H1 (cell line): Measurements from ENCODE around the gene CHST9. TPM values are rescaled to one million over a fixed set of nuclear protein-coding genes. Genes with fewer than 3 reads are reported as not detected.

Experiments
- CHD7 ChIP-seq: fragments of 300-600 bp; sonication (generic); IDR thresholded peaks from 2 replicates; pipeline ENCODE4 v1.7.1; 2012; ENCODE audit warnings: low read length, moderate library complexity, mild to moderate bottlenecking, inconsistent platforms; ENCODE audit not compliant: insufficient replicate concordance
- polyA plus RNA-seq, 7 experiments: library from polyadenylated mRNA; depleted of rRNA in 3 of 7; stranded (reverse) in 5 of 7; unstranded in 2 of 7; fragments of >200 nt in 5 of 7; fragments of 200-250 nt in 2 of 7; gene quantifications; 1 replicate in 5 of 7; 2 replicates in 1 of 7; 4 replicates in 1 of 7; pipeline versions ENCODE4 v1.2.1 to v1.2.3, GENCODE V29; 2011 to 2013; ENCODE audit warnings: missing spikeins in 2 of 7, mixed read lengths in 2 of 7
- total RNA-seq: library from RNA; stranded (reverse); fragmentation: NEBNext Ultra II Directional; extraction: Animal tissue kit (Norgen Biotek cat#: 25700); gene quantifications from 2 replicates; pipeline ENCODE4 v1.2.1, GENCODE V29; 2021

CHST9 gene
- total and polyA plus RNA-seq, 2 of the 8 experiments (the other 6 are each of a cell fraction or from before 2014, with no cell fraction given), result 3.2 to 24.3 TPM

GRCh38 chr18:27130065-27130630, 55.0 kb downstream of the CHST9 start (continued):
- no peak for TF ChIP-seq CHD7
